GM12891 (cell line): ENCODE results near the gene DENND4A.

Experiments used
- POLR2A ChIP-seq: IDR thresholded peaks from 2 replicates; pipeline ENCODE4 v1.6.1; 2011; ENCODE audit warnings: low read depth, low read length, control low read depth
- POLR2AphosphoS5 ChIP-seq: IDR thresholded peaks from 2 replicates; pipeline ENCODE4 v1.6.1; 2011; ENCODE audit warnings: low read depth, low read length, control low read depth

DNA sequence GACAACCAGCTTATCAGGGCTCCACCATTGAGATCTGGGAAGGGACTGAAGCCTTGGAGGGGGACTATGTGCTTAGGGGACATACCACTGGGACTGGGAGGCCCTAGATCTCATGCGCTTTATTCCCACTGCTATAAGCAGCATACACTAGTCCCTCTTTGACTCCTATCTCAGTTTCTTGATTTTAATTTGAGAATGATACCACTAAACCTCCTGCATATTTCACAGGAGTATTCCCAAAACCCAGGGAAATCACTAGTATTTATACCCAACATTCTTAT is 141.1 kb downstream of the DENND4A start:
- TF ChIP-seq POLR2AphosphoS5 = peak; percentile 62
- TF ChIP-seq POLR2A = 0 out of 2 replicates have a peak, but pooled peaks have one; percentile 37
